DND-41 (cell line): ENCODE results near the gene SCYL2.

Experiments
- CTCF ChIP-seq: IDR thresholded peaks from 2 replicates; pipeline ENCODE4 v1.5.1; 2012; ENCODE audit warnings: borderline replicate concordance, low read length, moderate library complexity, mild to moderate bottlenecking; ENCODE audit not compliant: poor library complexity, severe bottlenecking; ENCODE audit errors: extremely low read depth
- EZH2 ChIP-seq: IDR thresholded peaks from 3 replicates; pipeline ENCODE4 v1.6.1; 2012; ENCODE audit warnings: borderline replicate concordance, low read depth, mild to moderate bottlenecking, moderate library complexity, low read length, inconsistent platforms; ENCODE audit not compliant: severe bottlenecking

- TF ChIP-seq CTCF (no peak), EZH2 (no peak)
Observed at GRCh38 chr12:100266585-100266834, 467 bp upstream of the SCYL2 start.
